GM10248 (cell line): Measurements from ENCODE around the gene TRPM2.

Source experiments
- CTCF ChIA-PET: fragments of 300-600 bp; sonication (Branson Sonifier 250); formaldehyde crosslinking; extraction: SDS; loops from one replicate; lab custom pipeline; 2021; ENCODE audit warnings: antibody characterized with exemption; lab: Yijun Ruan, JAX
- POLR2A ChIA-PET: fragments of 350-650 bp; sonication (Branson Sonifier 250); formaldehyde crosslinking; extraction: SDS; loops from one replicate; lab custom pipeline; 2020; ENCODE audit warnings: antibody characterized with exemption; lab: Yijun Ruan, JAX
- DNase-seq: peaks from one replicate; pipeline ENCODE4 v3.0.0; 2012; ENCODE audit errors: extremely low spot score
- TF ChIP-seq, protein P1 (sequence below): IDR thresholded peaks from 2 replicates; pipeline ENCODE4 v1.5.1; 2012; ENCODE audit warnings: mild to moderate bottlenecking, low read depth; ENCODE audit errors: extremely low read depth, missing control alignments, control extremely low read depth

TRPM2 gene

GRCh38 chr21:44418108-44418875 is 64.9 kb downstream of the TRPM2 start:
- TF ChIP-seq, protein P1, sequence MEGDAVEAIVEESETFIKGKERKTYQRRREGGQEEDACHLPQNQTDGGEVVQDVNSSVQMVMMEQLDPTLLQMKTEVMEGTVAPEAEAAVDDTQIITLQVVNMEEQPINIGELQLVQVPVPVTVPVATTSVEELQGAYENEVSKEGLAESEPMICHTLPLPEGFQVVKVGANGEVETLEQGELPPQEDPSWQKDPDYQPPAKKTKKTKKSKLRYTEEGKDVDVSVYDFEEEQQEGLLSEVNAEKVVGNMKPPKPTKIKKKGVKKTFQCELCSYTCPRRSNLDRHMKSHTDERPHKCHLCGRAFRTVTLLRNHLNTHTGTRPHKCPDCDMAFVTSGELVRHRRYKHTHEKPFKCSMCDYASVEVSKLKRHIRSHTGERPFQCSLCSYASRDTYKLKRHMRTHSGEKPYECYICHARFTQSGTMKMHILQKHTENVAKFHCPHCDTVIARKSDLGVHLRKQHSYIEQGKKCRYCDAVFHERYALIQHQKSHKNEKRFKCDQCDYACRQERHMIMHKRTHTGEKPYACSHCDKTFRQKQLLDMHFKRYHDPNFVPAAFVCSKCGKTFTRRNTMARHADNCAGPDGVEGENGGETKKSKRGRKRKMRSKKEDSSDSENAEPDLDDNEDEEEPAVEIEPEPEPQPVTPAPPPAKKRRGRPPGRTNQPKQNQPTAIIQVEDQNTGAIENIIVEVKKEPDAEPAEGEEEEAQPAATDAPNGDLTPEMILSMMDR = no peak
- no peak for DNase-seq
- POLR2A ChIA-PET = no interaction called here
- CTCF ChIA-PET = no interaction called here

DNA sequence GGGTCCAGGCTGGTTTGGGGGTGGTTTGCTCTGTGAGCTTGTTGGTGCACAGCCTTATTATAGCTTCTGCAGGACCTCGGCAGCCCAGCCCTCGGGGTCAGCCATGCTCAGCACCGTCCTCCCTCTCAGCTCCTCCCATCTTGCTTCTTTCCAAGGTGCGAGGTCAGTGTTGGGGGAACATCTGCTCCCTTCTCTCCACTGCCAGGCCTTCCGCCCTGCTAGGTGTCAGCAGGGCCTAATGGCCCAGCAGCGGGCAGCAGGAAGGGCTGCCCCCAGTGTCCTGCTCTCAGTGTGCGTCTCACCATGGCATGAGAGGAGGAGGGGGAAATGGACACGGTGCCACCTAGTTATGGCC is 65.4 kb downstream of the TRPM2 start:
- TF ChIP-seq, protein P1 = no peak
- ChIA-PET POLR2A (no interaction called here), CTCF (no interaction called here)
- DNase-seq = no peak

DNA sequence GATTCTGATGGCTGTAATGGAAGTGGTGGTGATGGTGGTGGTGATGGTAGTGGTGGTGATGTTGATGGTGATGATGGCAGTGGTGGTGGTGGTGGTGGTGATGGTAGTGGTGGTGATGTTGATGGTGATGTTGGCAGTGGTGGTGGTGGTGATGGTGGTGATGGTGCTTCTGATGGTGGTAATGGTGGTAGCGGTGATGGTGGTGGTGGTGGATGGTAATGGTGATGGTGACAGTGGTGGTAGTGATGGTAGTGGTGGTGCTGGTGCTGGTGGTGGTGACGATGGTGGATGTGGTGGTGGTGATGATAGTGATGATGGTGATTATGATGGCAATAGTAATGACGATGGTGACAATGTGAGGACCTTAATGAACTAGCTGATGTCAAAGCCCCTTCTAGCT is 66.3 kb downstream of the TRPM2 start:
- ChIA-PET POLR2A (no interaction called here), CTCF (interaction anchor here (1.3 kb wide), 1 partner anchor 13 kb away, joined by 3 read pairs; no protein-coding TSS in a partner anchor)
- DNase-seq = no peak
- TF ChIP-seq, protein P1 = no peak

GRCh38 chr21:44420416-44421205 is 67.2 kb downstream of the TRPM2 start:
- TF ChIP-seq, protein P1 = no peak
- ChIA-PET CTCF (interaction anchor here (1.0 to 1.3 kb wide), 2 partner anchors 10 to 12 kb away, joined by 3 to 4 read pairs; no protein-coding TSS in a partner anchor), POLR2A (no interaction called here)
- no peak for DNase-seq

- no peak for DNase-seq
- TF ChIP-seq, protein P1 = no peak
- CTCF ChIA-PET = no interaction called here
Measured at GRCh38 chr21:44421901-44422840, 68.8 kb downstream of the TRPM2 start.

More at GRCh38 chr21:44421901-44422840, 68.8 kb downstream of the TRPM2 start:
- POLR2A ChIA-PET = no interaction called here
